ENCODE data around the gene MCTP2. TPM values are rescaled to one million over a fixed set of nuclear protein-coding genes. Genes with fewer than 3 reads are reported as not detected.

The MCTP2 gene
- total and polyA plus RNA-seq, 2 of the 8 experiments (the other 6 are each of a cell fraction or from before 2014, with no cell fraction given) = 3.4 to 4.5 TPM

GRCh38 chr15:94379986-94380385, 148.6 kb downstream of the MCTP2 start (continued):
- TF ChIP-seq MAX (IDR thresholded peaks at IDR 0.05) = no peak
- no peak for TF ChIP-seq SUZ12 (IDR thresholded peaks at IDR 0.05; ENCODE audit: low read length)
- TF ChIP-seq JUN (IDR thresholded peaks at IDR 0.05; ENCODE audit: low read depth, low read length) = no peak
- TF ChIP-seq CHD7 (IDR thresholded peaks at IDR 0.05; ENCODE audit: insufficient replicate concordance, low read length) = no peak
- no peak for TF ChIP-seq SIX5 (IDR thresholded peaks at IDR 0.05; ENCODE audit: low read depth, low read length)
